HG02973 (cell line): Measurements from ENCODE around the gene NFIC.
"Not testable (repeated sequence)": the region's sequence is repeated elsewhere in the genome, so short reads cannot be mapped to it uniquely, and the experiment has no call there.

Source experiments
- ATAC-seq: cut with Tn5 transposase; IDR thresholded peaks from one replicate; pipeline ENCODE4 v1.9.1; 2021; ENCODE audit warnings: moderate library complexity; ENCODE audit not compliant: unreplicated experiment

NFIC gene

GRCh38 chr19:3365836-3366752 is at the start of gene NFIC:
TSS of gene NFIC (plus strand) at chr19:3366583. CDS start at chr19:3366637, 54 bp downstream.
- ATAC-seq: no peak

DNA sequence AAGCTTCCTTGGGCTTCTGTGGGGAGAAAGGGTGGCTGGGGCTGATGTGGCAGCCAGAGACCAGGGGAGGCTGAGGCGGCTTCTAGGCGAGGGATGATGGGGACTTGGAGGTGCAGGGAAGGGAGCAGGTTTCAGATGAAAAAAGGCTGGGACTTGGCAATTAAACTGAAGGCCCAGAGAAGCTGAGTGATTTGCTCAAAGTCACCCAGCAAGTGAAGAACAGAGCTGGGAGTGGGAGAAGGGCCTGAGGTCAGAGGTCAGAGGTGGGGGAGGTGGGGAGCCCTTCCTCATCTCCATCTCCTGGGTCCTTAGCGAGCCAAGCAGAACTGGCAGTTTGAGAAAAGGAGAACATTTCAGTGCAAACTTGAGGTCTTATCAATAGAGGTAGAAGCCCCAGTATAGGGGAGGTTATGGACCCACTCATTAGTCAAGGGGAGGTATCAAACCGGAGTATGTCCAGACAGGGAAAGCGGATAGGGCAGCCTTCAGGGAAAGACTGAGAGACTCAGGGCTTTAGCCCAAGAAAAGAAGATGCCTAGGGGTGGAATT is 49.6 kb upstream of the NFIC start:
- no peak for ATAC-seq

GRCh38 chr19:3319643-3320353 is 46.6 kb upstream of the NFIC start:
- ATAC-seq: no peak

- no peak for ATAC-seq
These were observed 46.1 kb upstream of the NFIC start for GRCh38 chr19:3320354-3320670.

- ATAC-seq: no peak
These were observed 45.5 kb upstream of the NFIC start for GRCh38 chr19:3320853-3321252.

DNA sequence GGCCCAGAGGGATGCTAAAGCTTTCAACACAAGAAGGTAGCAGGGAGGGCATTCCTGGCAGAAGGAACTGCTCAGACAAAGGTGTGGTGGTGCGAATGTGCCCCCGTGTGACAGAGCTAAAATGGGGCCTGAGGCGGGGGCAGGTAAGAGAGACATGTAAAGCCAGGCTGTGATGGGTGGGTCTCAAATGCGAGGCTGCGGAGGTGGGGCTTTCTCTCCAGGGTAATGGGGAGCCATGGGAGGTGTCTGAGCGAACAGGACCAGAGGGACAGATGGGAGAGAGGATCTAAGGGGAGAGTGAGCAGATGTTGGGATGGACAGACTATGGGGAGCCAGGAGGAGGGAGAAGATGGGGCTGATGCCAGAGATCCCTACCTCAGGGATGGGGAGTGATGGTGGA is 44.7 kb upstream of the NFIC start:
- ATAC-seq: no peak

- ATAC-seq: no peak
These were observed 44.0 kb upstream of the NFIC start for GRCh38 chr19:3322199-3322978.

GRCh38 chr19:3323026-3323425 is 43.4 kb upstream of the NFIC start:
- ATAC-seq: no peak

- ATAC-seq: no peak
These were observed 42.7 kb upstream of the NFIC start for GRCh38 chr19:3323658-3324057.

GRCh38 chr19:3324405-3324856 is 42.0 kb upstream of the NFIC start:
- no peak for ATAC-seq

- ATAC-seq: no peak
These were observed 40.9 kb upstream of the NFIC start for GRCh38 chr19:3325451-3325850.

DNA sequence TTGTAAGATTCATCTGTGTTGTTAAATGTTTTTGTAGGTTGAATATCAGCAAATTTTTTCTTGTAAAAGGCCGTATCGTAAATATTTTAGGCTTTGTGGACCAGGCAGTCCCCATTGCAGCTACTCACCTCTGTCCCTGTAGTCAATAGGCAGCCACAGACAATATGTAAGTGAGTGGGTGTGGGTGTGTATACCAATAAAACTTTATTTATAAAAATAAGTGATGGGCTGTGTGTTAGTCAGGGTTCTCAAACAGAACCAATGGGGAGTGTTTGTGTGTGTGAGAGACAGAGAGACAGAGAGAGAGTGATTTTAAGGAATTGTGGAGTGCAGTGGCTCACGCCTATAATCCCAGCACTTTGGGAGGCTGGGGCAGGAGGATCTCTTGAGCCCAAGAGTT is 37.6 kb upstream of the NFIC start:
- no peak for ATAC-seq

DNA sequence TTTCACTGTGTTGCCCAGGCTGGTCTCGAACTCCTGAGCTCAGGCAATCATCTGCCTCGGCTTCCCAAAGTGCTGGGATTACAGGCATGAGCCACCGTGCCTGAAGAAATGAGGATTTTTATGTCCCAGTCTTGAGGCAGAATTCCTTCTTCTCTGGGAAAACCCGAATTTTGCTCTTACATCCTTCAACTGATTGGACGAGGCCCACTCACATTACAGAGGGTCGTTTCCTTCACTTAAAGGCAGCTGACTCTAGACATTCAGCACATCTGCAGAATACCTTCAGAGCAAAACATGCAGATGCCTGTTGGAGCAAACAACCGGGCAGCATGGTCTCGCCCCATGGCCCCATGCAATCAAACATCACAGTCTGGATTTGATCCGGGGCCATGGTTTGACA is 36.3 kb upstream of the NFIC start:
- no peak for ATAC-seq

DNA sequence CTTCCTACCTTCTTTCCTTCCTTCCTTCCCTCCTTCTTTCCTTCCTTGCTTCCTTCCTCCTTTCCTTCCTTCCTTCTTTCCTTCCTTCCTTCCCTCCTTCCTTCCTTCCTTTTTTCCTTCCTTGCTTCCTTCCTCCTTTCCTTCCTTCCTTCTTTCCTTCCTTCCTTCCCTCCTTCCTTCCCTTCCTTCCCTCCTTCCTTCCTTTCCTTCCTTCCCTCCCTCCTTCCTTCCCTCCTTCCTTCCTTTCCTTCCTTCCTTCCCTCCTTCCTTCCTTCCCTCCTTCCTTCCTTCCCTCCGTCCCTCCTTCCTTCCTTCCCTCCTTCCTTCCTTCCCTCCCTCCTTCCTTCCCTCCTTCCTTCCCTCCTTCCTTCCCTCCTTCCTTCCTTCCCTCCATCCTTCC is 34.2 kb upstream of the NFIC start:
- not testable (repeated sequence) for ATAC-seq

DNA sequence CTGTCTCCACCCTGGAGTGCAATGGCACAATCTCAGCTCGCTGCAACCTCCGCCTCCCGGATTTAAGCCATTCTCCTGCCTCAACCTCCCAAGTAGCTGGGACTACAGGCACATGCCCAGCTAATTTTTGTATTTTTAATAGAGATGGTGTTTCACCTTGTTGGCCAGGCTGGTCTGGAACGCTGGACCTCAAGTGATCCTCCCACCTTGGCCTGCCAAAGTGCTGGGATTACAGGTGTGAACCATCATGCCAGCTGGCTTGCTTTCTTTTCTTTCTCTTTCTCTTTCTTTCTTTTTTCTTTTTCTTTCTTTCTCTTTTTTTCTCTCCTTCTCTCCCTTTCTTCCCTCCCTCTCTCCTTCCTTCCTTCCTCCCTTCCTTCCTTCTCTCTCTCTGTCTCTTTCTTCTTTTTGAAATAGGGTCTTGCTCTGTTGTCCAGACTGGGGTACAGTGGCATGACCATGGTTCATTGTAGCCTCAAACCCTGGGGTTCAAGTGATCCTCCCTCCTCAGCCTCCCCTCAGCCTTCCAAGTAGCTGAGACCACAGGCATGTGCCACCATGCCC is 33.3 kb upstream of the NFIC start:
- ATAC-seq: no peak

- ATAC-seq: no peak
These were observed 32.7 kb upstream of the NFIC start for GRCh38 chr19:3333662-3334061.

- ATAC-seq: not testable (repeated sequence)
These were observed 31.5 kb upstream of the NFIC start for GRCh38 chr19:3334749-3335430.

GRCh38 chr19:3335431-3336350 is 30.7 kb upstream of the NFIC start:
- no peak for ATAC-seq

GRCh38 chr19:3336351-3336679 is 30.1 kb upstream of the NFIC start:
- no peak for ATAC-seq
